HepG2 (cell line): Measurements from ENCODE around the gene CTSZ. TPM values are rescaled to one million over a fixed set of nuclear protein-coding genes. Genes with fewer than 3 reads are reported as not detected.

Experiments used
- ATAC-seq: fragments of 200-7000 bp; cut with Tn5 transposase; 3 replicates; pipeline ENCODE4 v1.9.1; 2020; ENCODE audit warnings: mild to moderate bottlenecking, moderate library complexity
- BruUV-seq: library from RNA; stranded (reverse); fragments of 400-500 nt; replicated peaks from 2 replicates; lab custom pipeline; 2021; lab: Mats Ljungman, UMichigan
- CTCF ChIA-PET: fragments of 300-600 bp; formaldehyde crosslinking; extraction: SDS; loops from one replicate; lab custom pipeline; 2021; ENCODE audit warnings: low total read pairs, inconsistent platforms, low intra/inter-chr PET ratio; lab: Yijun Ruan, JAX
- POLR2A ChIA-PET: fragments of 350-600 bp; sonication (Branson Sonifier 250); formaldehyde crosslinking; loops from one replicate; lab custom pipeline; 2020; ENCODE audit warnings: antibody characterized with exemption, inconsistent platforms; lab: Yijun Ruan, JAX
- DNase-seq: peaks from one replicate; pipeline ENCODE4 v3.0.0-alpha.2; 2015; ENCODE audit warnings: low spot score
- FAIRE-seq: peaks from 3 replicates; lab custom pipeline; 2011; peaks lifted over from hg19 to GRCh38; lab: Jason Lieb, UNC
- H2AFZ ChIP-seq: one replicate; pipeline ENCODE4 v1.6.1; 2011; ENCODE audit warnings: low read length, inconsistent platforms
- H3K27ac ChIP-seq: fragments of 300-600 bp; 3 replicates; pipeline ENCODE4 v1.8.0; 2011; ENCODE audit warnings: mixed run types, mild to moderate bottlenecking, mixed read lengths, low read length, inconsistent platforms; ENCODE audit not compliant: insufficient read depth; ENCODE audit errors: extremely low read length
- H3K27me3 ChIP-seq, 2 experiments: fragments of 200-600 bp in 1 of 2; 2 replicates in 1 of 2; 3 replicates in 1 of 2; pipeline versions ENCODE4 v1.6.0 to v1.8.0; 2011; ENCODE audit warnings: low read length in 2 of 2, mild to moderate bottlenecking in 2 of 2, moderate library complexity in 2 of 2, inconsistent platforms in 1 of 2; ENCODE audit not compliant: insufficient read depth in 2 of 2, control insufficient read depth in 1 of 2
- H3K36me3 ChIP-seq, 2 experiments: fragments of 200-600 bp in 1 of 2; replicated peaks in 1 of 2; 2 replicates in 1 of 2; 3 replicates in 1 of 2; pipeline versions ENCODE4 v1.5.1 to v1.8.0; 2011; ENCODE audit warnings: low read length in 2 of 2, inconsistent platforms in 1 of 2; ENCODE audit not compliant: insufficient read depth in 2 of 2, control insufficient read depth in 1 of 2
- H3K4me1 ChIP-seq: 2 replicates; pipeline ENCODE4 v1.5.1; 2012; ENCODE audit warnings: low read length, inconsistent platforms; ENCODE audit not compliant: insufficient read depth
- H3K4me2 ChIP-seq: 2 replicates; pipeline ENCODE4 v1.6.0; 2011; ENCODE audit warnings: low read depth, low read length, inconsistent platforms
- H3K4me3 ChIP-seq, 3 experiments: fragments of 200-600 bp in 1 of 3; sonication (generic), shearing (Covaris generic) in 1 of 3; replicated peaks in 1 of 3; 2 replicates each; pipeline ENCODE4 v1.5.1; 2011 to 2016; ENCODE audit warnings: low read length in 3 of 3, inconsistent platforms in 2 of 3, low read depth in 2 of 3, mild to moderate bottlenecking in 2 of 3, control low read depth in 1 of 3, mixed read lengths in 1 of 3; ENCODE audit not compliant: insufficient read depth in 1 of 3
- H3K79me2 ChIP-seq: one replicate; pipeline ENCODE4 v1.6.1; 2011; ENCODE audit warnings: low read length, inconsistent platforms; ENCODE audit not compliant: insufficient read depth
- H3K9ac ChIP-seq: 2 replicates; pipeline ENCODE4 v1.6.0; 2011; ENCODE audit warnings: mild to moderate bottlenecking, low read depth, low read length, inconsistent platforms; ENCODE audit not compliant: insufficient read depth
- H3K9me3 ChIP-seq: 2 replicates; pipeline ENCODE4 v1.5.1; 2012; ENCODE audit warnings: mild to moderate bottlenecking, low read length
- H4K20me1 ChIP-seq: 2 replicates; pipeline ENCODE4 v1.6.0; 2011; ENCODE audit warnings: inconsistent platforms, mild to moderate bottlenecking, low read length, moderate library complexity; ENCODE audit not compliant: insufficient read depth
- ELF3 ChIP-seq: IDR thresholded peaks from 2 replicates; pipeline ENCODE4 v1.6.1; 2016; ENCODE audit warnings: missing genetic modification reagents, missing compliant biosample characterization
- GATAD2A ChIP-seq: IDR thresholded peaks from 2 replicates; pipeline ENCODE4 v1.6.1; 2016
- HCFC1 ChIP-seq: fragments of 150-350 bp; IDR thresholded peaks from 2 replicates; pipeline ENCODE4 v1.6.1; 2014; ENCODE audit warnings: low read depth, low read length
- ISX ChIP-seq: sonication (generic); formaldehyde crosslinking; conservative IDR thresholded peaks from 2 replicates; pipeline ENCODE4 v1.5.0; 2020; ENCODE audit warnings: missing genetic modification reagents
- JUN ChIP-seq: sonication (generic); formaldehyde crosslinking; IDR thresholded peaks from 2 replicates; pipeline ENCODE4 v1.4.0; 2020; ENCODE audit warnings: mild to moderate bottlenecking, missing genetic modification reagents
- LBX2 ChIP-seq: sonication (generic); formaldehyde crosslinking; IDR thresholded peaks from 2 replicates; pipeline ENCODE4 v1.5.0; 2020; ENCODE audit warnings: missing genetic modification reagents, mild to moderate bottlenecking, borderline replicate concordance
- NFKB2 ChIP-seq: sonication (generic); formaldehyde crosslinking; IDR thresholded peaks from 2 replicates; pipeline ENCODE4 v1.4.0; 2020; ENCODE audit warnings: missing genetic modification reagents, borderline replicate concordance
- NRL ChIP-seq: sonication (generic); formaldehyde crosslinking; IDR thresholded peaks from 2 replicates; pipeline ENCODE4 v1.5.0; 2020; ENCODE audit warnings: missing genetic modification reagents, mild to moderate bottlenecking, moderate library complexity, borderline replicate concordance
- RBFOX2 ChIP-seq: fragments of 200-400 bp; formaldehyde crosslinking; IDR thresholded peaks from 2 replicates; pipeline ENCODE4 v1.6.1; 2017; ENCODE audit warnings: low read depth, mild to moderate bottlenecking, low read length
- RBM22 ChIP-seq: fragments of 200-400 bp; formaldehyde crosslinking; optimal IDR thresholded peaks from 2 replicates; pipeline ENCODE3; 2017; ENCODE audit warnings: mild to moderate bottlenecking, low read length, moderate library complexity
- SMAD3 ChIP-seq: sonication (generic); formaldehyde crosslinking; IDR thresholded peaks from 2 replicates; pipeline ENCODE4 v1.4.0; 2020; ENCODE audit warnings: missing genetic modification reagents
- SRF ChIP-seq: IDR thresholded peaks from 2 replicates; pipeline ENCODE4 v1.6.1; 2011; ENCODE audit warnings: mild to moderate bottlenecking, low read depth, low read length, moderate library complexity
- SRSF4 ChIP-seq: fragments of 200-400 bp; formaldehyde crosslinking; IDR thresholded peaks from one replicate; pipeline ENCODE4 v1.6.1; 2018; ENCODE audit warnings: mild to moderate bottlenecking, low read depth, low read length, moderate library complexity; ENCODE audit not compliant: poor library complexity, severe bottlenecking
- SRY ChIP-seq: sonication (generic); formaldehyde crosslinking; IDR thresholded peaks from 2 replicates; pipeline ENCODE4 v1.8.0; 2022; ENCODE audit warnings: mild to moderate bottlenecking, missing genetic modification reagents
- TAF1 ChIP-seq: sonication (generic); formaldehyde crosslinking; IDR thresholded peaks from 2 replicates; pipeline ENCODE4 v1.4.0; 2020; ENCODE audit warnings: missing genetic modification reagents
- WIZ ChIP-seq: sonication (generic); formaldehyde crosslinking; IDR thresholded peaks from 2 replicates; pipeline ENCODE4 v1.5.1; 2020; ENCODE audit warnings: mild to moderate bottlenecking, missing genetic modification reagents
- ZBTB7A ChIP-seq: sonication (generic); formaldehyde crosslinking; IDR thresholded peaks from 2 replicates; pipeline ENCODE4 v1.8.0; 2022; ENCODE audit warnings: mild to moderate bottlenecking, missing genetic modification reagents
- ZFP36L1 ChIP-seq: sonication (generic); formaldehyde crosslinking; IDR thresholded peaks from 2 replicates; pipeline ENCODE4 v1.8.0; 2022; ENCODE audit warnings: mild to moderate bottlenecking, missing genetic modification reagents, moderate library complexity
- ZFY ChIP-seq: sonication (generic); formaldehyde crosslinking; IDR thresholded peaks from 2 replicates; pipeline ENCODE4 v1.4.0; 2020; ENCODE audit warnings: missing genetic modification reagents
- ZNF263 ChIP-seq: sonication (generic); formaldehyde crosslinking; IDR thresholded peaks from 2 replicates; pipeline ENCODE4 v1.4.0; 2020; ENCODE audit warnings: missing genetic modification reagents
- ZZZ3 ChIP-seq: sonication (generic); formaldehyde crosslinking; IDR thresholded peaks from 2 replicates; pipeline ENCODE4 v1.4.0; 2020; ENCODE audit warnings: missing genetic modification reagents, mild to moderate bottlenecking, borderline replicate concordance
- WGBS: methylation state at CpG from one replicate; pipeline ENCODE4 v1.1.6; 2017; ENCODE audit warnings: low lambda C conversion rate; 5-methylcytosine and 5-hydroxymethylcytosine counted together
- in situ Hi-C: cut with HindIII; loops from 2 replicates; pipeline ENCODE4 v1.10.0; 2017; ENCODE audit warnings: low pct_unique_long_range_greater_than_20kb; ENCODE audit not compliant: extremely low pct_ligation_motif_present
- intact Hi-C: fragments of 100-400 bp; cut with micrococcal nuclease; formaldehyde crosslinking; loops from one replicate; pipeline ENCODE4 v1.10.0; 2022; ENCODE audit not compliant: unreplicated experiment
- polyA plus RNA-seq, 8 experiments: library from polyadenylated mRNA; depleted of rRNA in 3 of 8; stranded (reverse) in 7 of 8; unstranded in 1 of 8; fragments of >200 nt; fragmentation: Illumina TruSeq in 4 of 8; extraction: Trizol in 4 of 8; gene quantifications; 2 replicates each; pipeline versions ENCODE4 v1.2.1 to v1.2.3, GENCODE V29; 2011 to 2016; ENCODE audit warnings: low read depth in 4 of 8, missing spikeins in 1 of 8, mixed read lengths in 1 of 8; ENCODE audit not compliant: insufficient read depth in 1 of 8
- total RNA-seq, 5 experiments: library from RNA; depleted of rRNA; stranded (reverse); fragments of >200 nt; fragmentation: Illumina TruSeq; extraction: Trizol; gene quantifications; 2 replicates each; pipeline ENCODE4 v1.2.3, GENCODE V29; 2016; ENCODE audit warnings: low read depth in 1 of 5

CTSZ gene
- total and polyA plus RNA-seq, 2 of the 13 experiments (the other 11 are each of a cell fraction or from before 2014, with no cell fraction given): 0.33 TPM; not detected in 1

GRCh38 chr20:59019217-59019616, 12.2 kb upstream of the CTSZ start, which contains the start of gene TUBB1:
TSS of gene TUBB1 (plus strand) at chr20:59019429. CDS start at chr20:59019523, 94 bp downstream.
- POLR2A ChIA-PET: interaction anchor here (7.7 kb wide), 1 partner anchor 13 kb away, joined by 61 read pairs; the partner anchor contains the start of gene ATP5F1E
- no peak for FAIRE-seq
- in situ Hi-C loops: no loop called here

GRCh38 chr20:59018817-59019216, 11.8 kb upstream of the CTSZ start:
- Histone ChIP-seq H3K4me2 (no peak overlapping the region), H3K9me3 (no peaks in the 10 kb centered on the region), H2AFZ (no peak overlapping the region), H4K20me1 (no peaks in the 10 kb centered on the region), H3K4me3 (no peak overlapping the region), H3K4me1 (peaks cover 56% of the 10 kb centered on the region), H3K27ac (no peak overlapping the region), H3K27me3 (no peaks in the 10 kb centered on the region), H3K79me2 (peaks cover 7% of the 10 kb centered on the region), H3K36me3 (peaks cover under 1 to 16% of the 10 kb centered on the region in 2 experiments; a peak in 3 of 5 replicates), H3K9ac (no peak overlapping the region)
- ChIA-PET POLR2A (interaction anchor here (7.7 kb wide), 1 partner anchor 13 kb away, joined by 61 read pairs; the partner anchor contains the start of gene ATP5F1E), CTCF (no interaction called here)
- FAIRE-seq (no peak), DNase-seq (no peak), ATAC-seq (no peak)
- in situ Hi-C loops: no loop called here
- WGBS: 99% methylated on average over 10 of the region's 10 CpGs
- no TSS peak for BruUV-seq
- intact Hi-C loops: loop anchor here (5.0 kb wide), 1 partner anchor 37 kb away; the partner anchor contains the start of gene NELFCD
- TF ChIP-seq ZFY (CRISPR knock-in tag) (peak; percentile 17; the same call in 1 of the 2 replicates), SRSF4 (no peak), WIZ (CRISPR knock-in tag) (0 out of 2 replicates have a peak, but pooled peaks have one; percentile 13), SRY (CRISPR knock-in tag) (no peak), ZBTB7A (CRISPR knock-in tag) (no peak), JUN (no peak), HCFC1 (no peak), ZZZ3 (CRISPR knock-in tag) (no peak), SMAD3 (CRISPR knock-in tag) (no peak), ZNF263 (CRISPR knock-in tag) (no peak), NFKB2 (CRISPR knock-in tag) (peak; percentile 38; the same call in 1 of the 2 replicates), SRF (no peak), ZFP36L1 (CRISPR knock-in tag) (no peak), GATAD2A (no peak), TAF1 (no peak), NRL (CRISPR knock-in tag) (0 out of 2 replicates have a peak, but pooled peaks have one; percentile 53), ISX (CRISPR knock-in tag) (no peak), ELF3 (no peak), RBM22 (no peak), LBX2 (no peak)

More at GRCh38 chr20:59019217-59019616, 12.2 kb upstream of the CTSZ start, which contains the start of gene TUBB1:
- no peak within 1 kb of the TSS for H3K4me3 ChIP-seq
- no peak within 1 kb of the TSS for H3K27ac ChIP-seq
- H3K9ac ChIP-seq: no peak within 1 kb of the TSS
- H3K79me2 ChIP-seq: peaks cover 3% of the 10 kb centered on the region
- H3K9me3 ChIP-seq: no peaks in the 10 kb centered on the region
- 96% methylated on average over 5 of the region's 5 CpGs for WGBS
- CTCF ChIA-PET: no interaction called here
- H3K27me3 ChIP-seq: no peaks in the 10 kb centered on the region
- peaks cover 52% of the 10 kb centered on the region for H3K4me1 ChIP-seq
- no peak for DNase-seq
- H3K4me2 ChIP-seq: no peak within 1 kb of the TSS
- H3K36me3 ChIP-seq: peaks cover 4 to 20% of the 10 kb centered on the region in 2 experiments; a peak in 4 of 5 replicates
- no peak for ATAC-seq
- no peak within 1 kb of the TSS for H2AFZ ChIP-seq
- H4K20me1 ChIP-seq: no peaks in the 10 kb centered on the region
- intact Hi-C loops: loop anchor here (5.0 kb wide), 1 partner anchor 37 kb away; the partner anchor contains the start of gene NELFCD
- TF ChIP-seq GATAD2A (no peak), RBFOX2 (peak; percentile 40; the same call in 1 of the 2 replicates), NFKB2 (CRISPR knock-in tag) (peak; percentile 12; the same call in 1 of the 2 replicates)
- BruUV-seq: no TSS peak
